Endothelial cell of umbilical vein (primary cell): ENCODE measurements around the gene CCDC12. TPM values are rescaled to one million over a fixed set of nuclear protein-coding genes. Genes with fewer than 3 reads are reported as not detected.

Source experiments
- BruUV-seq: library from RNA; stranded (reverse); fragments of 400-500 nt; replicated peaks from 2 replicates; lab custom pipeline; 2021; lab: Mats Ljungman, UMichigan
- CTCF ChIA-PET: fragments of 300-600, 350-600 bp; sonication (Branson Sonifier 250); formaldehyde crosslinking; loops from one replicate; lab custom pipeline; 2021; ENCODE audit warnings: antibody characterized with exemption, inconsistent platforms; lab: Charles Lee
- POLR2A ChIA-PET: fragments of 300-600, 350-600 bp; sonication (Branson Sonifier 250); formaldehyde crosslinking; loops from one replicate; lab custom pipeline; 2021; ENCODE audit warnings: antibody characterized with exemption, inconsistent platforms; lab: Charles Lee
- DNase-seq: peaks from one replicate; pipeline ENCODE4 v3.0.0-alpha.2; 2011; ENCODE audit warnings: low read depth, low spot score
- FAIRE-seq: peaks from 2 replicates; lab custom pipeline; 2011; peaks lifted over from hg19 to GRCh38; lab: Jason Lieb, UNC
- H2AFZ ChIP-seq: 2 replicates; pipeline ENCODE4 v1.6.0; 2012; ENCODE audit warnings: low read depth, low read length, control low read depth, inconsistent platforms
- H3K27ac ChIP-seq: 2 replicates; pipeline ENCODE4 v1.5.1; 2011; ENCODE audit warnings: low read depth, mild to moderate bottlenecking, control low read depth, low read length, moderate library complexity; ENCODE audit not compliant: insufficient read depth
- H3K27me3 ChIP-seq, 2 experiments: 2 replicates each; pipeline versions ENCODE4 v1.6.0 to v1.6.1; 2011; ENCODE audit warnings: low read length in 2 of 2, mixed read lengths in 1 of 2; ENCODE audit not compliant: control insufficient read depth in 2 of 2, insufficient read depth in 2 of 2
- H3K36me3 ChIP-seq, 2 experiments: 2 replicates in 1 of 2; 3 replicates in 1 of 2; pipeline ENCODE4 v1.5.1; 2011; ENCODE audit warnings: low read length in 2 of 2, mild to moderate bottlenecking in 1 of 2, moderate library complexity in 1 of 2; ENCODE audit not compliant: control insufficient read depth in 2 of 2, insufficient read depth in 2 of 2; ENCODE audit errors: extremely low read depth in 1 of 2
- H3K4me1 ChIP-seq: 3 replicates; pipeline ENCODE4 v1.5.1; 2011; ENCODE audit warnings: mild to moderate bottlenecking, low read length; ENCODE audit not compliant: control insufficient read depth, insufficient read depth; ENCODE audit errors: extremely low read depth
- H3K4me2 ChIP-seq: 2 replicates; pipeline ENCODE4 v1.6.1; 2011; ENCODE audit warnings: low read length, control low read depth, mixed read lengths; ENCODE audit not compliant: insufficient read depth
- H3K4me3 ChIP-seq, 3 experiments: fragments of 200-600 bp in 1 of 3; sonication (generic), shearing (Covaris generic) in 1 of 3; replicated peaks in 1 of 3; 2 replicates each; pipeline ENCODE4 v1.5.1; 2011 to 2016; ENCODE audit warnings: control low read depth in 3 of 3, low read length in 3 of 3, mild to moderate bottlenecking in 2 of 3, inconsistent platforms in 1 of 3, low read depth in 1 of 3, moderate library complexity in 1 of 3; ENCODE audit not compliant: insufficient read depth in 1 of 3
- H3K79me2 ChIP-seq: 2 replicates; pipeline ENCODE4 v1.6.0; 2012; ENCODE audit warnings: low read length, inconsistent platforms; ENCODE audit not compliant: control insufficient read depth, insufficient read depth
- H3K9ac ChIP-seq: replicated peaks from 2 replicates; pipeline ENCODE3; 2011; ENCODE audit warnings: low read length, control low read depth; ENCODE audit not compliant: insufficient read depth; ENCODE audit errors: extremely low read depth
- H3K9me1 ChIP-seq: replicated peaks from 3 replicates; pipeline ENCODE4 v1.6.0; 2011; ENCODE audit warnings: mild to moderate bottlenecking, low read length; ENCODE audit not compliant: control insufficient read depth, insufficient read depth; ENCODE audit errors: extremely low read depth
- H3K9me3 ChIP-seq: replicated peaks from 2 replicates; pipeline ENCODE4 v1.5.1; 2012; ENCODE audit warnings: low read length, inconsistent platforms; ENCODE audit not compliant: control insufficient read depth, insufficient read depth
- H4K20me1 ChIP-seq: replicated peaks from 2 replicates; pipeline ENCODE3; 2011; ENCODE audit warnings: mild to moderate bottlenecking, low read length; ENCODE audit not compliant: control insufficient read depth, insufficient read depth; ENCODE audit errors: extremely low read depth
- EZH2 ChIP-seq: IDR thresholded peaks from 2 replicates; pipeline ENCODE4 v1.6.1; 2012; ENCODE audit warnings: borderline replicate concordance, low read depth, mild to moderate bottlenecking, moderate library complexity, low read length, inconsistent platforms; ENCODE audit not compliant: severe bottlenecking
- FOS ChIP-seq: IDR thresholded peaks from 2 replicates; pipeline ENCODE4 v1.6.1; 2011; ENCODE audit warnings: mild to moderate bottlenecking, low read length, moderate library complexity, borderline replicate concordance; ENCODE audit not compliant: insufficient read depth
- GATA2 ChIP-seq: IDR thresholded peaks from 2 replicates; pipeline ENCODE4 v1.7.0; 2011; ENCODE audit warnings: low read depth, mild to moderate bottlenecking, moderate library complexity, mixed read lengths, low read length; ENCODE audit not compliant: insufficient read length, insufficient read depth
- JUN ChIP-seq: IDR thresholded peaks from 2 replicates; pipeline ENCODE4 v1.6.1; 2011; ENCODE audit warnings: borderline replicate concordance, low read depth; ENCODE audit not compliant: insufficient read length, insufficient read depth
- MAX ChIP-seq: IDR thresholded peaks from 2 replicates; pipeline ENCODE4 v1.6.1; 2011; ENCODE audit not compliant: insufficient read depth, insufficient read length
- MYC ChIP-seq: IDR thresholded peaks from one replicate; pipeline ENCODE4 v1.6.1; 2011; ENCODE audit warnings: mild to moderate bottlenecking, low read depth, low read length
- POLR2A ChIP-seq: IDR thresholded peaks from 2 replicates; pipeline ENCODE4 v1.6.1; 2012; ENCODE audit warnings: low read depth, mild to moderate bottlenecking, control low read depth, low read length
- POLR2AphosphoS5 ChIP-seq: IDR thresholded peaks from 2 replicates; pipeline ENCODE4 v1.6.1; 2012; ENCODE audit warnings: low read depth, mild to moderate bottlenecking, control low read depth, low read length, moderate library complexity; ENCODE audit not compliant: insufficient read depth
- dilution Hi-C: fragments of 300-500 bp; cut with MboI; formaldehyde crosslinking; loops from one replicate; pipeline ENCODE4 v1.15.0; 2019; ENCODE audit warnings: low sequenced_read_pairs; ENCODE audit not compliant: extremely low pct_ligation_motif_present
- intact Hi-C: fragments of 100-400 bp; cut with micrococcal nuclease; formaldehyde crosslinking; loops from one replicate; pipeline ENCODE4 v1.10.0; 2022
- polyA plus RNA-seq, 4 experiments: library from polyadenylated mRNA; depleted of rRNA in 3 of 4; stranded (reverse) in 3 of 4; unstranded in 1 of 4; fragments of >200 nt; gene quantifications; 2 replicates each; pipeline versions ENCODE4 v1.2.1 to v1.2.3, GENCODE V29; 2011 to 2012; ENCODE audit warnings: missing spikeins in 1 of 4
- total RNA-seq: library from RNA; stranded (reverse); gene quantifications from 2 replicates; pipeline ENCODE4 v1.2.3, GENCODE V29; 2021
- TF ChIP-seq, protein P1 (sequence below), 2 donors: IDR thresholded peaks; 1 replicate in 1 of 2; 2 replicates in 1 of 2; pipeline ENCODE4 v1.5.1; 2011; ENCODE audit warnings: low read length in 2 of 2, mild to moderate bottlenecking in 2 of 2, moderate library complexity in 2 of 2, control low read depth in 1 of 2, inconsistent platforms in 1 of 2, low read depth in 1 of 2; ENCODE audit not compliant: insufficient read depth in 1 of 2; ENCODE audit errors: extremely low read depth in 1 of 2

The CCDC12 gene
- total and polyA plus RNA-seq, 2 donors (not counting 3 experiments of a cell fraction or from before 2014, with no cell fraction given) = 35.1 to 50.5 TPM

DNA sequence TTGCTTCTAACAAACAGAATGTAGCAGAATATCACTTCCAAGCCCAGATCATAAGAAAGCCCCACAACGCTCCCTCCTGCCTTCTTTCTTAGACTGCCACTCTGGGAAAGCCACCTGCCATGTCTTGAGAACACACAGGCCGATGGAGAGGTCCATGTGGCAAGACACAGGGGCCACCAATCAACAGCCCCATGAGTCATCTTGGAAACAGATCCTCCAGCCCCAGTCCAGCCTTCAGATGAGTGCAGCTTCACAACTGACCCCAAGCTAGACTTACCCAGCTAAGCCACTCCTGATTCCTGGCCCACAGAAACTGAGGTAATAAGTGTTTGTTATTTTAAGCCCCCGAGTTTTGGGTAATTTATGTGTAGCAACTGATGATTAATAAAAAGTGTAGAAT, 59.3 kb downstream of the CCDC12 start:
- Histone ChIP-seq H3K4me2 (no peak overlapping the region), H3K9me1 (no peaks in the 10 kb centered on the region), H2AFZ (no peak overlapping the region), H3K27me3 (no peaks in the 10 kb centered on the region), H3K27ac (no peak overlapping the region), H3K9ac (no peak overlapping the region), H3K4me1 (peaks cover 6% of the 10 kb centered on the region), H3K4me3 (no peak overlapping the region), H3K36me3 (peaks cover 5 to 18% of the 10 kb centered on the region in 2 experiments), H3K79me2 (no peaks in the 10 kb centered on the region), H4K20me1 (no peaks in the 10 kb centered on the region), H3K9me3 (no peaks in the 10 kb centered on the region)
- ChIA-PET POLR2A (interaction anchor here (0.6 kb wide), 1 partner anchor 60 kb away, joined by 3 read pairs; no protein-coding TSS in a partner anchor), CTCF (no interaction called here)
- FAIRE-seq = no peak
- DNase-seq = no peak
- TF ChIP-seq MYC (no peak), POLR2AphosphoS5 (no peak), JUN (no peak), EZH2 (no peak), GATA2 (no peak)
- dilution Hi-C loops (no loop called here), intact Hi-C loops (no loop called here)
- BruUV-seq = no TSS peak

GRCh38 chr3:46916799-46917198, 59.7 kb downstream of the CCDC12 start:
- Histone ChIP-seq H3K9me3 (no peaks in the 10 kb centered on the region), H3K27ac (no peak overlapping the region), H3K4me2 (no peak overlapping the region), H3K79me2 (no peaks in the 10 kb centered on the region), H3K9ac (no peak overlapping the region), H3K36me3 (peaks cover 5 to 14% of the 10 kb centered on the region in 2 experiments), H2AFZ (no peak overlapping the region), H3K9me1 (no peaks in the 10 kb centered on the region), H3K4me1 (peaks cover 6% of the 10 kb centered on the region), H3K27me3 (no peaks in the 10 kb centered on the region), H3K4me3 (no peak overlapping the region), H4K20me1 (no peaks in the 10 kb centered on the region)
- FAIRE-seq (no peak), DNase-seq (no peak)
- intact Hi-C loops (no loop called here), dilution Hi-C loops (no loop called here)
- BruUV-seq = no TSS peak
- TF ChIP-seq GATA2 (no peak), MYC (no peak), POLR2AphosphoS5 (no peak), JUN (no peak), MAX (no peak), EZH2 (no peak), POLR2A (no peak), FOS (no peak)
- TF ChIP-seq, protein P1, sequence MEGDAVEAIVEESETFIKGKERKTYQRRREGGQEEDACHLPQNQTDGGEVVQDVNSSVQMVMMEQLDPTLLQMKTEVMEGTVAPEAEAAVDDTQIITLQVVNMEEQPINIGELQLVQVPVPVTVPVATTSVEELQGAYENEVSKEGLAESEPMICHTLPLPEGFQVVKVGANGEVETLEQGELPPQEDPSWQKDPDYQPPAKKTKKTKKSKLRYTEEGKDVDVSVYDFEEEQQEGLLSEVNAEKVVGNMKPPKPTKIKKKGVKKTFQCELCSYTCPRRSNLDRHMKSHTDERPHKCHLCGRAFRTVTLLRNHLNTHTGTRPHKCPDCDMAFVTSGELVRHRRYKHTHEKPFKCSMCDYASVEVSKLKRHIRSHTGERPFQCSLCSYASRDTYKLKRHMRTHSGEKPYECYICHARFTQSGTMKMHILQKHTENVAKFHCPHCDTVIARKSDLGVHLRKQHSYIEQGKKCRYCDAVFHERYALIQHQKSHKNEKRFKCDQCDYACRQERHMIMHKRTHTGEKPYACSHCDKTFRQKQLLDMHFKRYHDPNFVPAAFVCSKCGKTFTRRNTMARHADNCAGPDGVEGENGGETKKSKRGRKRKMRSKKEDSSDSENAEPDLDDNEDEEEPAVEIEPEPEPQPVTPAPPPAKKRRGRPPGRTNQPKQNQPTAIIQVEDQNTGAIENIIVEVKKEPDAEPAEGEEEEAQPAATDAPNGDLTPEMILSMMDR (IDR thresholded peaks at IDR 0.05; ENCODE audit: extremely low read depth in 1 of 2, insufficient read depth in 1 of 2, low read depth in 1 of 2, low read length in 2 of 2) = no peak
- ChIA-PET POLR2A (interaction anchor here (0.6 kb wide), 1 partner anchor 60 kb away, joined by 3 read pairs; no protein-coding TSS in a partner anchor), CTCF (no interaction called here)
